IPS DF 4.7 (cell line): ENCODE data around the gene AGBL4.

Source experiments
- DNase-seq: peaks from one replicate; pipeline ENCODE4 v3.0.0-alpha.2; 2013; ENCODE audit warnings: low spot score; ENCODE audit errors: extremely low read depth

Gene AGBL4

DNA sequence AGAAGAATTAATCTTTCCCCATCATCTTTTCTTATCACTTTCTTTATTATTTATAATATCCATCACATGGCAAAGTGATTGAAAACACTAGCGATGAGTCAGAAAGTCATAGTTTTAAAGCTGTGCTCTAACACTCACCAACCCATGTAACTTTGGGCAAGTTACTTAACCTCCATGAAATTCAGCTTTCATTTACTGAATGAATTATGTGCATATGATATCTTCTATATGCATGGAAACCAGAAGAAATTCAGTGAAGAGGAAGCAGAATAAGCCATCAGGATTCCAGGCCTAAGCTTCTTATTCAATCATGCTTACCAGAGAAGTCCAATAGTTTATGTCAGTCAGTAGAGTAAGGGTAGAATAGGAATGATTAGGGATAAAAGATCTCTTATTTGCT is 300.1 kb downstream of the AGBL4 start:
- no peak for DNase-seq

DNA sequence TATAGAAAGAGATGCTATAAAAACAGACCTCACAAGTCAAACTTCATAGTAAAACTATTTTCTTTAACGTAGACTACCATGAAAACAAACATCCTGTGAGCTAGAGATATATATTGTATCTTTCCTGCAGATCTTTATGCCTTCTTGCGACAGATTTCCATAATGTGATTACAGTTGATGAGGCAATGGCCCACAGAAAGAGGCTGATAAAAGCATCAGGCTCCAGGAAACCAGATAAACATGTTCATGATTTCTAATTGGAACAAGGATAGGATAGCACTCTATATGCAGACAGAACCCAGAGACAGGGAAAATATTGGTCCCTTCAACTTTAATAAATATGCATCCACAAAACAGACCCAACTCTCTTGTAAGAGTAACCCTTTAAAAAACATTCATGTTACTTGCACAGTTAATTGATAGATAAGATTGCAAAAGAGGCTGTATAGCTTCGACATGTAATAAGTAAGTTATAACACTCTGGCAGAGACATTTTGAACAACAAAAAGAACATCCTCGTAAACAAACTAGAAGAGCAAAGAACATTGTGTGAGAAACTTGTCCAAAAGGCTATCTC is 329.4 kb downstream of the AGBL4 start:
- DNase-seq = no peak

DNA sequence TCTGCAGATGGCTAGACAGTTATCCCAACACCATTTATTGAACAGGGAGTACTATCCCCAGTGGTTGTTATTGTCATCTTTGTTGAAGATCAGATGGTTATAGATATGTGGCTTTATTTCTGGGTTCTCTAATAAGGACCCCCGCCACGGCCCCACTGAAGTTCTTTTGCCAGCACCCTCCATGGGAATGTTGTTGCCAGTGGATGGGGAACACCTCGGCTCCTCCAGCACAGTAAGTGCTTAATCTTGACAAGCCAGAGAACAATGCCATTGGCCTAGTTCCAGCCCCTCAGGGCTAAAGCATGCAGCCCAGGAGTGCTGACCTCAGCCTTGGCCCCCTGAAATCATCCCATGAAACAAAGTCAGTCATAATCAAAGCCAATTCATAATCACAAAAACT is 337.6 kb downstream of the AGBL4 start:
- no peak for DNase-seq

DNA sequence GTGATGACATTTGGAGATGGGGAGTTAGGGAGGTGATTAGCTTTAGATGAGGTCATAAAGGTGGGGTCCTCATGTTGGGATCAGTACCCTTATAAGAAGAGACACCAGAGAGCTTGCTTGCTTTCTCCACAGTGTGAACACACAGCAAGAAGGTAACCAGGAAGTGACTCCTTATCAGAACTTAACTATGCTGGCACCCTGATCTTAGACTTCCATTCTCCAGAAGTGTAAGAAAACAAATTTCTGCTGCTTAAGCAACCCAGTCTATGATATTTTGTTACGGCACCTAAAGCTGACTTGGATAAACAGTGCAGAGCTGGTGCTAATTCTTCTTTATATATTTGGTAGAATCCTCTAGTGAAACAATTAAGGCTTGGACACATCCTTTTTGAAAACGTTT is 346.0 kb downstream of the AGBL4 start:
- DNase-seq = no peak

DNA sequence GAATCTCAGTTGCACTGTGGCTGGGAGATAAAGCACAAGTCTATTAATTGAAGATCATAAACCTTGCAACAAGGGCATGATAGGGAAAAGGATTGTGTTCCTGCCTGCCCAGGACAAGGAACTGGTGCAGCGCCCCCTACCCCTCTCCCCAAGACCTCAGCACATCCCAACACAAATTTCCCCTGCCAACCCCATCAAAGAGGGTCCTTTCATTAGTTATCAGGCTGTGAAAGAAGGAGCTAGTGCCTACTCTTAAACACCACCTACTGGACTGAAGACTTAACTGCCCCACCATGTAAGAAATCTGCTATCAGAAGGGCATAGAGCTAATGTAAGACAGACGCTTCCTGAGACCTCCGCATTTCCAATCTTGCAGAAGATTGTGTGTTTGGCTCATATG is 372.6 kb downstream of the AGBL4 start:
- DNase-seq = peak; percentile 38

DNA sequence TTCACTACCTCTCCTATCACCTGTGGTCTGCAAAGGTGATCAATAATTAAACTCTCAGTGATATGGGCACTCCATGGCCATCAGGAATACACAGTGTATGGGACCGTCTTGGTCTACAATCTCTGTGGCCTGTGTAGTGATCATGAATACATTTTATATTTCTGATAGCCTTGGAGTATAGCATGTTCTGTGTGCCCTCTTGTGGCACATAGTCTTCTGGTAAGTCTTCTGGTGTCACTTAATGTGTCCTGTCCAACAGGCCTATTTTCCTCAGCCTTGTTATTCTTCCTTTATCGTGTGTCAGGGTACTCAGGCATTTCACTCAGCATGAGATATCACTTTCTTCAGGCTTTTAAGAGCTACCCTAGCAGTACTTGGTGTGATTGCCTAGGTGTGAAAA is 393.6 kb downstream of the AGBL4 start:
- no peak for DNase-seq

DNA sequence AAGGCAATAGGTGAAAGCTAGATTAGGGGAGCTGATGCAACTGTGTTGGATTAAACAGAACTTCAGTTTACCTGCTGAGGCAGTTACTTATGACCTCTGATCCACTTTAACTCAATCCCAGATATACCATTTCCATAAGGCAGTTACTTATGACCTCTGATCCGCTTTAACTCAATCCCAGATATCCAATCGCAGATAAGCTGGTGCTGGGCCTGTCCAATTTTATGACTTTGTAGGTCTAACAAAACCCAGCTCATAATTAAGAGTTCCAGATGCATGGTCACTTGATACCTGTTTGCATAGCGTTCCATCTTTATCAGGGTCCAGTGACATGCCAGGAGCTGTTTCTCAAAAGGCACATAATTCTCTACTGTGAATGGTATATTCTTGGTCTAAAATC is 396.0 kb downstream of the AGBL4 start:
- DNase-seq = no peak

DNA sequence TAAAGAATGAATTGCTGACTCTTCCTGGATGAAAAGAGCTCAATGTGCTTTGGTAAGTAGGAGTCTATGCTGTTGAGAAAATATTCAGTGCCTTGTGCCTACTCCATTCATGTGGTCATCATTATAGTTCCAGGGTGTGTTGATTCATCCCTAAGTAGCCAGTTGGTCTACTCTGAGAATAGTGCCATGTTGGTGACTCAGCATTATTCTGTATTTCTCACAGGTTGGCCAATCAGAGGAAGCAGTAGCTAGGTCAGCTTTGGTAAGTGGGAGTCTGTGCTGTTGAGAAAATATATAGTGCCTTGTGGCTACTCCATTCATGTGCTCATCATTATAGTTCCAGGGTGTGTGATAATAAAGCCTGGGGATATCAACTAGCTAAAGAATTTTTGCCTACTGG is 397.3 kb downstream of the AGBL4 start:
- no peak for DNase-seq

DNA sequence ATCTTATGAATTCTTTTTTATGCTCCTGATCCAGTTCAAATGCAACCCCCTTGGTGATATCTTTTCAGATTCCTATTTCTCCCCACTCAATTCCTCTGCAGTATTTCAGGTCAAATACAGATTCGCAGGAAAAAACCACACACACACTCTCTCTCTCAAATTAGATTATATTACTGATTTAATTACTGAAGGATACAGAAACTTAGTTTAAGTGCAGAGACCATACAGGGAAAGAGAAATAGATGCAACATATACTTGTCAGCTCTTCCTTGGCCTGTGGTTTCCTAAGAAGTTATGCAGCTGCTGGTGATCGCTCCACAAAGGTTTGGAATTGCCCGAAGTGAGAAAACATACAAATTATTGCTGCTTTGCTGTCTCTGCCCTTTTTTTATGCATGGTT is 400.9 kb downstream of the AGBL4 start:
- DNase-seq = no peak

DNA sequence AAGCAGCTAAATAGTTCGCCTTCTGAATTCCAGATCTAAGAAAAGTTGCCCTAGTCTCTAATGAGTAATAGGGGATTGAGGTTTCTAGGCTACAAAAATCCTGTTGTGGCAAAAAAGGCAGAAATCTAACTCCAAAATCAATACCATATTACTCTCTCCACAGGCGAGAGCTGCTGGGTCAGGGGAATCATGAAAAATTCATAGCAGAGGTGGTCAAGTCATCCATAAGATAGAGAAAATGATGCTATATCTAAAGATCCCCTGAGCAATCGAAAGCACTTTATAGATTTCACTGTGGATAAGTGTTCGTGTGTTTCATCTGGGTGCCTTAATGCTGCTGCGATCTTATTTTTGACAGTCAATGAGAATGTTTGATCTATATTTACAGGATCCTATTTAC is 417.7 kb downstream of the AGBL4 start:
- no peak for DNase-seq

DNA sequence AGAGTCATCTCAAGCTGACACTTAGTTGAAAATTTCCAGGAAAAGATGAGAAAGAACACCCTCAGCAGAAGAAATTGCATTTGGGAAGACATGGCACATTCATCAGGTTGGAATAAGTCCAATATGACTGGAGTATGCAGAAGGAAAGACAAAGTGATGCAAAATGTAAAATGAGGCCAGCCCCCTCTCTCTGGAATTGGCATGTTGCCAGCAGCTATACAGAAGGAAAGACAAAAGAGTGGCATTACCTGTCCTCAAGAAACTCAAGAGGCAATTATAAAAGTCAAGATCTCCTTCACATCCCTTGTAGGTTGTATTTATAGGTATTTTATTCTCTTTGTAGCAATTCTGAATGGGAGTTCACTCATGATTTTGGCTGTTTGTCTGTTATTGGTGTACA is 426.3 kb downstream of the AGBL4 start:
- DNase-seq = no peak

DNA sequence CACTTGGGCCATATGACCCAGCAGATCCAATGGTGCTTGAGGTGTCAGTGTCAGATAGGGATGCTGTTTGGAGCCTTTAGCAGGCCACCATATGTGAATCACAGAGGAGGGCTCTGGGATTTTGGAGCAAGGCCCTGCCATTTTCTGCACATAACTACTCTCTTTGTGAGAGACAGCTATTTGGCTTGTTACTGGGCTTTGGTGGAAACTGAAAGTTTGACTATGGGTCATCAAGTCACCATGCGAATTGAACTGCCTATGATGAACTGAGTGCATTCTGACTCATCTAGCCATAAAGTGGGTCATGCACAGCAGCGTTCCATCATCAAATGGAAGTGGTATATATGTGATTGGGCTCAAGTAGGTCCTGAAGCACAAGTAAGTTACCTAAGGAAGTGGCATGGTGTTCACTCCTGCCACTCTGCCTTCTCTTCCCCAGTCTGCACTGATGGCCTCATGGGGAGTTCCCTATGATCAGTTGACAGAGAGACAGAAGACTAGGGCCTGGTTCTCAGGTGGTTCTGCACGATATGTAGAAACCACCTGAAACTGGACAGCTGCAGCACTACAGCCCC is 447.3 kb downstream of the AGBL4 start:
- DNase-seq = no peak

DNA sequence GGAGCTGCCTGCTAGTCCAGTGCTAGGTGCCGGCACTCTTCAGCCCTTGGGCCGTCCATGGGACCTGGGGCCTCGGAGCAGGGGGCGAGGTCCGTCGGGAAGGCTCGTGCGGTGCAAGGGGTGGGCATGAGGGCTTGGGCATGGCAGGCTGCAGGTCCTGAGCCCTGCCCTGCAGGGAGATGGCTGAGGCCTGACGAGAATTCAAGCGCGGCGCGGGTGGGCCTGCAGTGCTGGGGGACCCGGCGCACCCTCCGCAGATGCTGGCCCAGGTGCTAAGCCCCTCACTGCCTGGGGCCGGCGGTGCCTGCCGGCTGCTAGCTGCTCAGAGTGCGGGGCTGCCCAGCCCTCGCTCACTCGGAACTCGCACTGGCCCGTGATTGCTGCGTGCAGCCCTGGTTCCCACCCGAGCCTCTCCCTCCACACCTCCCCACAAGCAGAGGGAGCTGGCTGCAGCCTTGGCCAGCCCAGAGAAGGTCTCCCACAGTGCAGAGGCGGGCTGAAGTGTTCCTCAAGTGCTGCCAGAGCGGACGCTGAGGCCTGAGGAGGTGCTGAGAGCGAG is 467.0 kb downstream of the AGBL4 start:
- DNase-seq = no peak

DNA sequence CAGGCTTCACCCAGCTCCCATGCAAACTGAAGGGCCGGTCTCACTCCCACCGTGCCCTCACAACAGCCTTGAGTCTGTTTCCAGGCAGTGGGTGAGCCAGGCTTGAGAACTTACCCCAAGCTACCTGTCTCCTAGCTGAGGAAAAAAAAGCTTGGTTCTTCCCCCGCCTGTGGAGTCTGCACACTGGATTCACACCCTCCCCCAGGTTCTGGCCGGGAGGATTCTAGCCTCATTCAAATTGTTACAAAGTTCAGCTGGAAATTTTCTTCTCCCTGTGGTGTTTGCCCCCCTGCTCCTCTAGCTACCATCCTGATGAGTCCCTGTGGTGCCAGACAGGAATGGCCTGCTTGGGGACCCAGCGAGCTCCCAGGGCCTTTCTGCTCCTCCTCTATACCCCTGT is 471.7 kb downstream of the AGBL4 start:
- no peak for DNase-seq

DNA sequence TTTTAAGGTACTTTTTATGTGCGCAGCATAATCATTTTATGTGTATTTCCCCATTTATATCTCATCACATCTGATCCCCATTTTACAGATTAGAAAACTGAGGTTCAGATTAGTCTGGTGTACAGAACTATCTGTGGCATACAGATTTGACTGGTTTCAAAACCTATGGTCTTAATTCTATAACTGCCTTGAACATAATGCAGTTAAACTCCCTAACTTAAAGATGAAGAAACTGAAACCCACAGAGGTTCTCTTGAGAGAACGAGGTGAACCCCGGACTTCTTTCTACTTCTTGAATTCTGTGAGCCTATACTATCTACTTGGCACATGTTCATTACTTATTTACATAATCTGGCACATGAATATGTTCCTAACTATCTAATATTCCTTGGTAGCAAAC is 479.1 kb downstream of the AGBL4 start:
- DNase-seq = no peak

DNA sequence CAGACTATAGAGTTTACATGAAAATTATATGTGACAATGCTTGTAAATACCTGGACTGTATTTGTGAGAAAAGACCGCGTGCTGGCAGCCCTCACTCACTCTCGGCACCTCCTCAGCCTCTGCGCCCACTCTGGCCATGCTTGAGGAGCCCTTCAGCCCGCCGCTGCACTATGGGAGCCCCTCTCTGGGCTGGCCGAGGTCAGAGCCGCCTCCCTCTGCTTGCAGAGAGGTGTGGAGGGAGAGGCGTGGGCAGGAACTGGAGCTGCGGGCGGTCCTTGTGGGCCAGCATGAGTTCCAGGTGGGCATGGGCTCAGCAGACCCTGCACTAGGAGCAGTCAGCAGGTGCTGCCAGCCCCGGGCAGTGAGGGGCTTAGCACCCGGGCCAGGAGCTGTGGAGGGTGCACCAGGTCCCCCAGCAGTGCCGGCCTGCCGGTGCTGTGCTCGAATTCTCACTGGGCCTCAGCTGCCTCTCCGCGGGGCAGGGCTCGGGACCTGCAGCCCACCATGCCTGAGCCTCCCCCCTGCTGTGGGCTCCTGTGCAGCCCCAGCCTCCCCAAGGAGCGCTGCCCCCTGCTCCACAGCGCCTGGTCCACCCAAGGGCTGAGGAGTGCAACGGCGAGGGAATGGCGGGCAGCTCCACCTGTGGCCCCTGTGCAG is 482.5 kb downstream of the AGBL4 start:
- no peak for DNase-seq

DNA sequence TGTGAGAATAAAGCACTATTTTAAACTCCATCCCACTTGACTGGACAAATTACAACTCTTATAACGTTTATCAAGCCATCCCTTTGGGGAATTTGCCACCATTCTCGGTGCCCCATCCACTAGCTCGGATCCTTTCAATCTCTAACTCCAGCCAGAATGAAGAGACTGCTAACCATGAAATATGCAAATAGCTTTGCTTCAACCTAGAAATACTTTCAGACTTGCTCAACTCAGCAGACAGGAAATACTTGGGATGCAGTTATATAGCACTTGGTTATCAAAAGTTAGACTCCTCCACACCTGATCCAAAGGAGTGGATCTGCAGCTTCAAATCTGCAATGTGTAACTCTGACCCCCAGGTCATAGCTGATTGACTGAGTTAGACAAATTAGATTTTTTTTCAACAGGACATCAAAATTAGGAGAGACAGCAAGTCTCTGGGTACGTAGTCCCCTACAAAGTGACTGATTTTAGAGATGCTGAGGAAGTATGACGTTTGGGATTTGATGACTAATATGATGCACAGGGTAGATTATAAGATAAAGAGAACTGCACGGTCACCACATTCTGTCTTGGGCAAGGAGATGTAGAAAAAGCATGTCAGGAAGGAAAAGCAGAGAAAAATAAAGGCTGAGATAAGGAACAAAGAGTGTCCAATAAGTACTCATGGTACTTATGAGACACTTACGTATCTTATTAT is 496.0 kb downstream of the AGBL4 start:
- DNase-seq = no peak

DNA sequence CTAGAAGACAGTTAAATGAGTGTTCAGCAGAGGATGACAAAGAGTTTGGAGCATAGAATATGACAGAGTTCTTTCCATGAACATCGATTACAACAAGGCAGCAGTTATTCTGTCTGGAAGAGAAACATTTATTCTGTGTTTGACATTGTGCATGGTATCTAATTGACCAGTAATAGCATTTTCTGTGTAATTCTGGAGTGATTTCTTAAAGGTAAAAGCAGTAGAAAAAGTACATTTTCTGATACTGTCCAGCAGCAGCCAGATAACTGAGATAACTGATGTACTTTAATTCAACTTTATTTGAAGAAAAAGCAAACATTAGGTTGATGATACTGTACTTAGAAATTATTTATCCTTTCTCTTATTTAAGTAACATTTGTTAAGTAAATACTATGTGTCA is 497.1 kb downstream of the AGBL4 start:
- no peak for DNase-seq

DNA sequence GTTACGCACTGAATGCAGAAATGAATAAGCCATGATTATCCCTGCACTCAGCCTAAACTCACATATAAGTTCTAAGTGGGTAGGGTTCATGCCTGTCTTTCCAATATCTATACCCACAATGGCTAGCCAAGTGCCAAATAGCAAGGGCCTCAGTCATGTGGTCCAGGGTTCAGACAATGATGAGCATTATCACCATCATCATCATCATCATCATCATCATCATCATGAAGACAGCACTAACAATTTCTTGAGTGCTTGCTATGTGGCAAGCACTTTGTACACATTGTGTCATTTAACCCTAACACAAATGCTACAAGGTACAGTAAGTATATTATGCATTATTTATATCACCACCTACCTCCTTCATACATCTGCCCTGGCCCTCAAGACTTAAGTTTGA is 500.0 kb downstream of the AGBL4 start:
- no peak for DNase-seq

DNA sequence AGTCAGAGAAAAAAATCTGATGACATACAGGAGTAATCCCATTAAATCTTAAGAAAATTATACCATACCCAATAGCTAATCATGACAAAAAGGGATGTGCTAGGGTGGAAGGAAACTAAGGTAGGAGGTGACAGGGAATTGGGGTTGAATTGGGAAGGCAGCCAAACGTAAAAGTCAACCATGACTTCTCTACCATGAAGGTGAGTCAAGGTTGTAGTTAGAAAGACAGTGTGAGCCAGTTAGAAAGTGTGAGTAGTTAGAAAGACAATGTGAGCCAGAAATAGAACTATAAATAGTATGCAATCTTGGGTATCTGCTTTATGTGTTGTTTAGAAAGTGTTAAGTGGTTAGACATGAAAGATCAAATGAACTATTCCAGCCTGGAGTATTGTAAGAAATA is 556.8 kb downstream of the AGBL4 start:
- no peak for DNase-seq

DNA sequence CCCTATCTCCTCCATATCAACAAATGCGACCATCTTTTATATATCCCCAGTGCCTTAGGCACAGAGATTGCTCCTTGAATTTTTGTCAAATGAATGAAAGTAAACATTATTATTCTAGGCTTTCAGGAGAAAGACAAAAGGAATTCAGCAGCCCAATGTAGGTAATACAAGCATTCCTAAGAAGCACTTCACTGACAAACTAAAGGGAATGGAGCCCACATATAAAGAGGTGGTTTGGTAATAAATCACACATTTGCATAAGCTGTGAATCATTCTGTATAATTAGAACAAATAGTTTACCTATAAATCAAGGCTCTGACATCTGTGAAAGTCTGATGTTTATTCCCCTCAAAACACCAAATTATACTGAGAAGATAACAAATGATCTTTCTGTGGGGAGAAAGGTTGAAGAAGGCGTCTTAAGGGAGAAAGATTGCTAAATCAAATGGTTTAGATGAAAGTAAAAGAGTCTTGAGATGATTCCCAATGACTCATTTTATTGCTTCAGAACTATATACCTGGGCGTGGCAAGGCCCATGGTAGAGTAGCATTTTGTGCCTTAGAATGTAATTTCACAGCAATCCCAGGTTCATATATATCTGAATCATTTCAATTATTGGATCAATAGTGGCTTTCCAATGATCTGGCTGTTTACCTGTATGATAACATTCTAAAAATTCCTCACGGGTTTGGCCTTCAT is 558.1 kb downstream of the AGBL4 start:
- DNase-seq = no peak

DNA sequence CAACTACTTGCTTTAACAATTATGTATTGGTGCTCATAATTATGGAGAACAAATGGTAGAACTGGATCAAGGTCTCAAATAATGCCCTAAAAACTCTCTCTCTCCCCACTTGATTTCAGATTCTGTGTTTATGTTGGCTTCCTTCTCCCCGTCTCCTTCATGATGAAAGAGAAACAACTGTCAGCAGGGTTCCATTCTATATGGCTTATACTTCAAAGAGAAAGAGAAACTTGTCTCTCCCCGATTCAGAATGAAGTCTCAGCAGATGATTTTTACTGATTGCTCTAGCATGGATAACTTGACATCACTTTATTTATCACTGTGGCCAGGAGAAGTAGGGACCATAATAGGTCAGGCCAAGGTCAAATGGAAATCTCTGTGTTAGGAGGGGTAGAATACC is 575.6 kb downstream of the AGBL4 start:
- DNase-seq = no peak
